HG03571 (cell line): ENCODE data around the gene BEX5.
"Not testable (repeated sequence)": the region's sequence is repeated elsewhere in the genome, so short reads cannot be mapped to it uniquely, and the experiment has no call there.

Experiments used
- ATAC-seq: cut with Tn5 transposase; IDR thresholded peaks from one replicate; pipeline ENCODE4 v1.9.1; 2021; ENCODE audit not compliant: unreplicated experiment

The BEX5 gene

GRCh38 chrX:102155806-102156179, at the start of gene BEX5:
BEX5 (minus strand) TSS chrX:102155977; CDS start chrX:102154265, 1,712 bp downstream.
- no peak for ATAC-seq

GRCh38 chrX:102185967-102186720, 30.4 kb upstream of the BEX5 start:
- no peak for ATAC-seq

DNA sequence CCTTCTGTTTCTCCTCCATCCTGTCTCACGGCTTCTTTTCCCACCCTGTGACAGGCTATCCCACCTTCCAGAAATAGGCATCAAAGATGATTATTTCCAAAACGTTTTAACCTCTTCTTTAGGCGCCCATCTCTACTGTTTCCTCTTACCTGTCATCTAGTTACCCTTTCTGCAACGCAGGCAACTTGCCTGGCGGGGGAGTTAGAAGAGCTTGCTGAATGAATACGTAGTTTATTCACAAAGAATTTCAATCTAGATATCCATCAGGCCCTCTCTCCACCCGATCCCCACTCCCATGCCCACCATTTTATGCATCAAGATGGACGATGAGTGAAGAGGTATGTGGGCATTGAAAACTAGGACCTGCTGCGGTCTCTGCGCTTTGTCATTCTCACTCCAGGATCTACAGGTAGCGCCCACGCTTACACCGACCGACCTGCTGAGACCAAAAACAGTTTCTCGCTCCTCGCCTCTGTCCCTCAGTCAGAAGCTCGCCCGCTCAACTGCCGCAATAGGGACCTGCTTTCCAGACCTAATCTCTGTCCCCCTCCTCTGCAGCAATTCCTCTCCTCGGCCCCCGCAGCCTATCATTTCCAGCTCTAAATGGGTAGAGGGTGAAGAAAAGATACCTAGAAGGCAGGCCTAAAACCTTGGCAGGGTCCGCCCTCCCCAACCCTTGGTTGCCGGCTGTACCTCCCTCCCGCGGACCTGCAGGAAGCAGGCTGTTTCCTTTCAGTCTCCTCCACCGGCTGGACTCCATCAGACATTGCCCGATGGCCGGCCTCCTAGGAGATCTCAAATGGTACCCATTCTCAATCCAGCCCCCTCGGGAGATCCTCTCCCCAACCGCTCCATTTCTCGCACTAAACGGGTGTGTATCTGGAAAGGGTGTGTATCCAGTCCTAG, 624 bp downstream of the BEX5 start:
- no peak for ATAC-seq

GRCh38 chrX:102154218-102154860, 1.4 kb downstream of the BEX5 start:
- ATAC-seq: no peak

- ATAC-seq: not testable (repeated sequence)
Observed at GRCh38 chrX:102142274-102142673, 13.5 kb downstream of the BEX5 start, which contains the start of gene TCEAL6. TCEAL6 (minus strand) TSS chrX:102142481.

DNA sequence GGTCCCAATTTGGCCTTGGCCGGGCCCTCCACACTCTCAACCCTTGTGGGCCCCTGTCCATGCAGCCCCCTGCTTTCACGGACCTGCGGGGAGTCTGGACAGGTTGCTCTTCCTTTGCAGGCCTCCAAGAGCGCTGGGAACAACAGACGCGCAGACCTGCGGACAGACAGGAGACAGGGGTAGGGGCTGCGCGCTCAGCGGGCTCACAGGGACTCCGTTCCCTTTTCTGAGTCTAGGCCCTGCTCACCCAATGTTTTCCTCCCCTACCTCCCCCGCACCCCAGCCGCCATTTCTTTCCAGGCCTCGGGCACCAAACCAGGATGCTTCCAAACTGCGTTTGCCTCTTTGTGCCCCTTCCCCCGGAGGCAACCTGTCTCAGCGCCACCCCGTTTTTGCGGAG, 14.1 kb downstream of the BEX5 start:
- not testable (repeated sequence) for ATAC-seq

GRCh38 chrX:102140876-102141275, 14.9 kb downstream of the BEX5 start:
- not testable (repeated sequence) for ATAC-seq

GRCh38 chrX:102138064-102138463, 17.7 kb downstream of the BEX5 start:
- no peak for ATAC-seq

DNA sequence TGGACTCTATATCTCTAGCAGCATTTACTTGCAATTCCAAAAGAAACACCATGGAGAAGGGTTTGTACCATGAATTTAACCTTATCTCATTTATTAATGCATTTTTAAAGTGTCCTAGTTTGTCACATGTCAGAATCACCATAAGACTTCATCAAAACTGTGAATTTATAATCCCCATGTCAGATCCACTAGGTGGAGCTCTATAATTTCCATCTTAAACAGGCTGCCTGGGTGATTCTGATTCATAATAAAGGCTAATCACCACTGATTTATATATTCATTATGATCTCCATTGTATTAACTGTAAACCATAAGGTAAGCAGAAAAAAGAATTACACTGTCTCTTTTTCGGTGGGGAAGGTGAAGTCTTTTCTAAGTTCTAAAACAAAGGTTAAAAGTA, 26.3 kb downstream of the BEX5 start:
- no peak for ATAC-seq

DNA sequence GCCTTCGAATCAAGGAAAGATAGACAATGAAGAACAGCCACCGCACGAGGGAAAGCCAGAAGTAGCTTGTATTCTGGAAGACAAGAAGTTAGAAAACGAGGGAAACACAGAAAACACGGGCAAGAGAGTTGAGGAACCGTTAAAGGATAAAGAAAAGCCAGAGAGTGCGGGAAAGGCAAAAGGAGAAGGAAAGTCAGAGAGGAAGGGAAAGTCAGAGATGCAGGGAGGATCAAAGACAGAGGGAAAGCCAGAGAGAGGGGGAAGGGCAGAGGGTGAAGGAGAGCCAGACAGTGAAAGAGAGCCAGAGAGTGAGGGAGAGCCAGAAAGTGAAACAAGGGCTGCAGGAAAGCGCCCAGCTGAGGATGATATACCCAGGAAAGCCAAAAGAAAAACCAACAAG, 28.9 kb downstream of the BEX5 start:
- no peak for ATAC-seq

DNA sequence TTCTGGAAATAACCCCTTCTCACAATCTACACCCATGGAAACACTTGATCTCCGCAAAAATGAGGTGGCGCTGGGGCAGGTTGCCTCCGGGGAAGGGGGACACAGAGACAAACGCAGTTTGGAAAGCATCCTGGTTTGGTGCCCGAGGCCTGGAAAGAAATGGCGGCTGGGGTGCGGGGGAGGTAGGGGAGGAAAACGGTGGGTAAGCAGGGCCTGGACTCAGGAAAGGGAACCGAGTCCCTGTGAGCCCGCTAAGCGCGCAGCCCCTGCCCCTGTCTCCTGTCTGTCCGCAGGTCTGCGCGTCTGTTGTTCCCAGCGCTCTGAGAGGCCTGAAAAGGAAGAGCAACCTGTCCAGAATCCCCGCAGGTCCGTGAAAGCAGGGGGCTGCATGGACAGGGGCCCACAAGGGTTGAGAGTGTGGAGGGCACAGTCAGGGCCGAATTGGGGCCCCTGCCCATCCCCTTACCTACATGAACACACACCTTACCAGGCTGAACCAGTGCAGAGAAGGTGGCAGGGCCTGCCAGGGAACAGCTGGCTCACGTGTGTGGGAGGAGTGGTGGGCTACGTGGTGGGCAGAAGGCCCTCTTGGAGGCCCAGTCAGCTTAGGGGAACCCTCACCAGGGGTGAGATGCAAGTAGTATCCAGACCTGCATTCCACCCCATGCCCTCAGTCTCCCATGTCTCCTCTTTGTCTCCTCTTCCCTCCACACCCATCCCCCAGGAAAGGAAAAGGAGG, 29.5 kb downstream of the BEX5 start:
- not testable (repeated sequence) for ATAC-seq

GRCh38 chrX:102125436-102125835, 30.3 kb downstream of the BEX5 start, which contains the start of gene TCEAL2:
TCEAL2 (plus strand) TSS chrX:102125679; CDS start chrX:102126831, 1,152 bp downstream.
- ATAC-seq: not testable (repeated sequence)

GRCh38 chrX:102125014-102125413, 30.8 kb downstream of the BEX5 start:
- not testable (repeated sequence) for ATAC-seq

DNA sequence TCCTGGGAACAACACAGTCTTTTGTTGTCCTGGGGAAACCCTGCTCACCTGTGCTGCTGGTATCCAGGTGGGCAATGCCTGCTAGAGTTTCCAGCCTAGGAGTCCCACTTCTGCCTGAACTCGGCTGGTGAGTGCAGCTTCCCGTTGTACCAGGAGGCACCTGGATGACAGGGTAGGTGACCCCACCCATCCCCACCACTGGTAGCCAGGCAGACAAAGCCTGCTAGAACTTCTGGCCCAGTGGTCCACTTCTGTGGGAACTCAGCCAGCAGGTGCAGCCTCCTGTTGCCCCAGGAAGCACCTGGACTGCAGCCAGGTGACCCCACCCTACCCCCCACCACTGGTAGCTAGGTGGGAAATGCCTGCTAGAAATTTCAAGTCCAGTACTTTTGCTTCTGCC, 40.0 kb downstream of the BEX5 start:
- no peak for ATAC-seq

- no peak for ATAC-seq
Observed at GRCh38 chrX:102113367-102113766, 42.4 kb downstream of the BEX5 start.
